Stomach (tissue), 4 donors: Measurements from ENCODE around the gene HAUS1.

Experiments
- EP300 ChIP-seq: sonication (generic); formaldehyde crosslinking; IDR thresholded peaks from one replicate; pipeline ENCODE4 v1.6.1; 2017; ENCODE audit warnings: antibody characterized with exemption
- POLR2A ChIP-seq, 4 donors: fragments of 450-650 bp; IDR thresholded peaks; one replicate each; pipeline ENCODE4 v1.6.1; 2016; ENCODE audit warnings: antibody characterized with exemption in 4 of 4, control low read depth in 2 of 4, mild to moderate bottlenecking in 1 of 4, moderate library complexity in 1 of 4
- POLR2AphosphoS5 ChIP-seq, 3 donors: sonication (generic); formaldehyde crosslinking; IDR thresholded peaks; one replicate each; pipeline ENCODE4 v1.6.1; 2016; ENCODE audit warnings: antibody characterized with exemption in 3 of 3
- TF ChIP-seq, protein P1 (sequence below), 7 experiments: fragments of 450-650 bp in 4 of 7; fragments of 200-600 bp in 3 of 7; sonication (generic) in 3 of 7; IDR thresholded peaks; one replicate each; pipeline ENCODE4 v1.5.1; 2016 to 2019; ENCODE audit warnings: antibody characterized with exemption in 7 of 7, control low read depth in 2 of 7, mild to moderate bottlenecking in 1 of 7

DNA sequence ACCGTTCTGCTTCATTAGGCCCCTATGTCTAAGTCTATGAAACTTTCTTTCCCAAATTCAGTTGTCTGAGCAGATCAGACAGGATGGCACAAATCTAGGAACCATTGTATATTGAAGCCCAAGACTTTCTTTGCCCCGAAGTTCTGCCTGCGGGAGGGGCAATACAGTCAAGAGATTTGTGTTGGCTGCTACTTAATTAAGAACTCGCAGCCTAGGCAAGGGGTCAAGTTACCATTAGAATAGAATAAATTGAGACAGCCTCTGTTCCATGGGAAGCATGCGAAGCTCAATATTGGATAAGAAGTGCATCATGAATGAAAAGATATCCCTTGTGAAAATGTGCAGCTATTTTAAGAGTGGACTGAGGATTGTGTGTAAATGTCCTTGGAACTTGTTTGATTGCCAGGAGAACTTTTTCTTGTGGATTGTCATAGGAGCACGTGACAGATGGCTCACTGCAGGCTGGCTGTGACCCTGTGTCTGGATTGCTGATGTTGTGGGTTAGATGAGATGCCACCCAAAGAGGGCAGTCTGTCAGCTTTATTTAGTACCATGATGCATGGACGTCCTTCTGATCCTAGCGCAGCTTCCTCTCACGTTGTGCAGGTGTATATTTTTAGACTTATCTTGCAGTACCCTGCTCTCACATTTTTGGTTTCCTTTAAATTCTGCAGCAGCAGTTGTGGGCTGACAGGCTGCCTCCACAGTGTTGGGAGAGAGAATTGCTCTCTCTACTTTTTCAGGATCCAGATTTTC, 30.9 kb downstream of the HAUS1 start:
- TF ChIP-seq, protein P1, sequence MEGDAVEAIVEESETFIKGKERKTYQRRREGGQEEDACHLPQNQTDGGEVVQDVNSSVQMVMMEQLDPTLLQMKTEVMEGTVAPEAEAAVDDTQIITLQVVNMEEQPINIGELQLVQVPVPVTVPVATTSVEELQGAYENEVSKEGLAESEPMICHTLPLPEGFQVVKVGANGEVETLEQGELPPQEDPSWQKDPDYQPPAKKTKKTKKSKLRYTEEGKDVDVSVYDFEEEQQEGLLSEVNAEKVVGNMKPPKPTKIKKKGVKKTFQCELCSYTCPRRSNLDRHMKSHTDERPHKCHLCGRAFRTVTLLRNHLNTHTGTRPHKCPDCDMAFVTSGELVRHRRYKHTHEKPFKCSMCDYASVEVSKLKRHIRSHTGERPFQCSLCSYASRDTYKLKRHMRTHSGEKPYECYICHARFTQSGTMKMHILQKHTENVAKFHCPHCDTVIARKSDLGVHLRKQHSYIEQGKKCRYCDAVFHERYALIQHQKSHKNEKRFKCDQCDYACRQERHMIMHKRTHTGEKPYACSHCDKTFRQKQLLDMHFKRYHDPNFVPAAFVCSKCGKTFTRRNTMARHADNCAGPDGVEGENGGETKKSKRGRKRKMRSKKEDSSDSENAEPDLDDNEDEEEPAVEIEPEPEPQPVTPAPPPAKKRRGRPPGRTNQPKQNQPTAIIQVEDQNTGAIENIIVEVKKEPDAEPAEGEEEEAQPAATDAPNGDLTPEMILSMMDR (IDR thresholded peaks at IDR 0.05): no peak
- TF ChIP-seq POLR2A (IDR thresholded peaks at IDR 0.05) (no peak), POLR2AphosphoS5 (IDR thresholded peaks at IDR 0.05) (no peak), EP300 (no peak)
